ENCODE data around the gene RNLS. TPM values are rescaled to one million over a fixed set of nuclear protein-coding genes. Genes with fewer than 3 reads are reported as not detected.

The RNLS gene
- total RNA-seq, 2 experiments from 2014 or later, result 1.3 to 2.2 TPM

- Mint-ChIP-seq H3K4me1 (no peaks in the 10 kb centered on the region), H3K27me3 (peaks cover 6% of the 10 kb centered on the region), H3K27ac (no peak overlapping the region), H3K9me3 (no peaks in the 10 kb centered on the region), H3K4me3 (no peak overlapping the region), H3K36me3 (ENCODE audit: low read depth) (no peaks in the 10 kb centered on the region)
- ChIA-PET CTCF (no interaction called here), POLR2A (interaction anchor here (0.5 kb wide), 1 partner anchor 580 kb away, joined by 3 read pairs; no protein-coding TSS in a partner anchor)
- no peak for DNase-seq
Measured at GRCh38 chr10:88477343-88478085, 105.6 kb downstream of the RNLS start.

GRCh38 chr10:88474884-88475844 is 108.0 kb downstream of the RNLS start:
- Mint-ChIP-seq H3K27ac (no peak overlapping the region), H3K27me3 (peaks cover 3% of the 10 kb centered on the region), H3K4me3 (no peak overlapping the region), H3K4me1 (no peaks in the 10 kb centered on the region), H3K9me3 (no peaks in the 10 kb centered on the region), H3K36me3 (ENCODE audit: low read depth) (no peaks in the 10 kb centered on the region)
- ChIA-PET POLR2A (no interaction called here), CTCF (no interaction called here)
- no peak for DNase-seq

GRCh38 chr10:88473989-88474883 is 108.9 kb downstream of the RNLS start:
- Mint-ChIP-seq H3K9me3 (no peaks in the 10 kb centered on the region), H3K4me3 (no peak overlapping the region), H3K36me3 (ENCODE audit: low read depth) (no peaks in the 10 kb centered on the region), H3K4me1 (no peaks in the 10 kb centered on the region), H3K27ac (no peak overlapping the region), H3K27me3 (peaks cover 3% of the 10 kb centered on the region)
- CTCF ChIA-PET, result no interaction called here
- POLR2A ChIA-PET, result no interaction called here
- no peak for DNase-seq

GRCh38 chr10:88472540-88472939 is 110.6 kb downstream of the RNLS start:
- H3K4me3 Mint-ChIP-seq, result no peak overlapping the region
- ChIA-PET POLR2A (no interaction called here), CTCF (no interaction called here)

GRCh38 chr10:88471899-88472298 is 111.2 kb downstream of the RNLS start:
- Mint-ChIP-seq H3K4me3 (no peak overlapping the region), H3K27me3 (peaks cover 3% of the 10 kb centered on the region), H3K27ac (no peak overlapping the region), H3K9me3 (no peaks in the 10 kb centered on the region), H3K36me3 (ENCODE audit: low read depth) (no peaks in the 10 kb centered on the region), H3K4me1 (no peaks in the 10 kb centered on the region)
- POLR2A ChIA-PET, result no interaction called here
- CTCF ChIA-PET, result no interaction called here
- no peak for DNase-seq

More at GRCh38 chr10:88472540-88472939, 110.6 kb downstream of the RNLS start:
- H3K36me3 Mint-ChIP-seq (ENCODE audit: low read depth), result no peaks in the 10 kb centered on the region
- no peaks in the 10 kb centered on the region for H3K4me1 Mint-ChIP-seq
- no peak for DNase-seq
- H3K27ac Mint-ChIP-seq, result no peak overlapping the region
- H3K9me3 Mint-ChIP-seq, result no peaks in the 10 kb centered on the region
- H3K27me3 Mint-ChIP-seq, result peaks cover 3% of the 10 kb centered on the region

- Mint-ChIP-seq H3K36me3 (ENCODE audit: low read depth) (no peaks in the 10 kb centered on the region), H3K27ac (no peak overlapping the region), H3K4me3 (no peak overlapping the region), H3K9me3 (no peaks in the 10 kb centered on the region), H3K27me3 (peaks cover 2% of the 10 kb centered on the region), H3K4me1 (no peaks in the 10 kb centered on the region)
- CTCF ChIA-PET, result no interaction called here
- no peak for DNase-seq
- POLR2A ChIA-PET, result no interaction called here
Measured at GRCh38 chr10:88467835-88468485, 115.2 kb downstream of the RNLS start.

- Mint-ChIP-seq H3K4me1 (no peaks in the 10 kb centered on the region), H3K36me3 (ENCODE audit: low read depth) (no peaks in the 10 kb centered on the region), H3K27ac (no peak overlapping the region), H3K9me3 (no peaks in the 10 kb centered on the region), H3K4me3 (no peak overlapping the region), H3K27me3 (peaks cover 2% of the 10 kb centered on the region)
- no peak for DNase-seq
- ChIA-PET CTCF (no interaction called here), POLR2A (no interaction called here)
Measured at GRCh38 chr10:88466786-88467185, 116.3 kb downstream of the RNLS start.

- H3K27me3 Mint-ChIP-seq, result peaks cover 2% of the 10 kb centered on the region
- no peak overlapping the region for H3K4me3 Mint-ChIP-seq
- CTCF ChIA-PET, result no interaction called here
- H3K36me3 Mint-ChIP-seq (ENCODE audit: low read depth), result no peaks in the 10 kb centered on the region
- no peak overlapping the region for H3K27ac Mint-ChIP-seq
- DNase-seq, result no peak
- H3K4me1 Mint-ChIP-seq, result no peaks in the 10 kb centered on the region
- no peaks in the 10 kb centered on the region for H3K9me3 Mint-ChIP-seq
- POLR2A ChIA-PET, result no interaction called here
Measured at GRCh38 chr10:88465765-88466164, 117.4 kb downstream of the RNLS start.

- no peak overlapping the region for H3K27ac Mint-ChIP-seq
- no peak for DNase-seq
- H3K27me3 Mint-ChIP-seq, result peaks cover 4% of the 10 kb centered on the region
- ChIA-PET POLR2A (no interaction called here), CTCF (no interaction called here)
- no peaks in the 10 kb centered on the region for H3K36me3 Mint-ChIP-seq (ENCODE audit: low read depth)
- H3K4me3 Mint-ChIP-seq, result no peak overlapping the region
- no peaks in the 10 kb centered on the region for H3K4me1 Mint-ChIP-seq
- no peaks in the 10 kb centered on the region for H3K9me3 Mint-ChIP-seq
Measured at GRCh38 chr10:88463811-88464210, 119.3 kb downstream of the RNLS start.

GRCh38 chr10:88461426-88461825 is 121.7 kb downstream of the RNLS start:
- H3K4me1 Mint-ChIP-seq, result no peaks in the 10 kb centered on the region
- CTCF ChIA-PET, result no interaction called here
- no peaks in the 10 kb centered on the region for H3K9me3 Mint-ChIP-seq
- H3K27ac Mint-ChIP-seq, result no peak overlapping the region
- DNase-seq, result no peak
- H3K4me3 Mint-ChIP-seq, result no peak overlapping the region
- no peaks in the 10 kb centered on the region for H3K36me3 Mint-ChIP-seq (ENCODE audit: low read depth)
- peaks cover 4% of the 10 kb centered on the region for H3K27me3 Mint-ChIP-seq
- POLR2A ChIA-PET, result no interaction called here

- peaks cover 4% of the 10 kb centered on the region for H3K27me3 Mint-ChIP-seq
- H3K27ac Mint-ChIP-seq, result no peak overlapping the region
- DNase-seq, result no peak
- H3K9me3 Mint-ChIP-seq, result no peaks in the 10 kb centered on the region
- no peak overlapping the region for H3K4me3 Mint-ChIP-seq
- ChIA-PET POLR2A (no interaction called here), CTCF (no interaction called here)
- H3K36me3 Mint-ChIP-seq (ENCODE audit: low read depth), result no peaks in the 10 kb centered on the region
- peaks cover 2% of the 10 kb centered on the region for H3K4me1 Mint-ChIP-seq
Measured at GRCh38 chr10:88459530-88459929, 123.6 kb downstream of the RNLS start.

GRCh38 chr10:88458209-88458608 is 124.9 kb downstream of the RNLS start:
- ChIA-PET POLR2A (no interaction called here), CTCF (no interaction called here)
- no peaks in the 10 kb centered on the region for H3K9me3 Mint-ChIP-seq
- peaks cover 3% of the 10 kb centered on the region for H3K27me3 Mint-ChIP-seq
- no peak for DNase-seq
- H3K36me3 Mint-ChIP-seq (ENCODE audit: low read depth), result no peaks in the 10 kb centered on the region
- H3K4me3 Mint-ChIP-seq, result no peak overlapping the region
- H3K27ac Mint-ChIP-seq, result no peak overlapping the region
- H3K4me1 Mint-ChIP-seq, result peaks cover 2% of the 10 kb centered on the region

- Mint-ChIP-seq H3K36me3 (ENCODE audit: low read depth) (no peaks in the 10 kb centered on the region), H3K4me3 (no peak overlapping the region), H3K4me1 (peaks cover 2% of the 10 kb centered on the region), H3K27ac (no peak overlapping the region), H3K27me3 (peaks cover 3% of the 10 kb centered on the region), H3K9me3 (no peaks in the 10 kb centered on the region)
- ChIA-PET CTCF (no interaction called here), POLR2A (no interaction called here)
- no peak for DNase-seq
Measured at GRCh38 chr10:88457660-88458059, 125.5 kb downstream of the RNLS start.

Data from activated CD4-positive, alpha-beta memory T cell treated with anti-CD3 and anti-CD28 coated beads, Interleukin-2, amount 10 ng/mL, durations not matched to agents 7 days and 5 days (primary cell).